CD4-positive, alpha-beta T cell treated with Interleukin-15 for 4 hours (primary cell): Measurements from ENCODE around the gene SRGAP2C.
"Not testable (repeated sequence)": the region's sequence is repeated elsewhere in the genome, so short reads cannot be mapped to it uniquely, and the experiment has no call there.

Experiments used
- DNase-seq: peaks from one replicate; pipeline ENCODE4 v3.0.0-alpha.2; 2020; ENCODE audit warnings: low spot score

SRGAP2C gene

GRCh38 chr1:121184290-121185127 lies at the start of gene SRGAP2C, which contains the start of gene FAM72B:
Gene SRGAP2C, plus strand, starts transcription at chr1:121184975. Its CDS starts 2,472 bp downstream, at chr1:121187447.
Gene FAM72B, minus strand, starts transcription at chr1:121184340. Its CDS starts 851 bp downstream, at chr1:121183489.
- DNase-seq, result peak; percentile 97

GRCh38 chr1:121140393-121140792 lies 44.4 kb upstream of the SRGAP2C start:
- not testable (repeated sequence) for DNase-seq

- not testable (repeated sequence) for DNase-seq
Measured at GRCh38 chr1:121148489-121149190, 36.1 kb upstream of the SRGAP2C start.

- DNase-seq, result not testable (repeated sequence)
Measured at GRCh38 chr1:121151294-121151693, 33.5 kb upstream of the SRGAP2C start.

GRCh38 chr1:121152788-121153187 lies 32.0 kb upstream of the SRGAP2C start:
- not testable (repeated sequence) for DNase-seq

- not testable (repeated sequence) for DNase-seq
Measured at GRCh38 chr1:121154811-121155210, 30.0 kb upstream of the SRGAP2C start.

- DNase-seq, result not testable (repeated sequence)
Measured at GRCh38 chr1:121155671-121156358, 29.0 kb upstream of the SRGAP2C start.

- not testable (repeated sequence) for DNase-seq
Measured at GRCh38 chr1:121156958-121157603, 27.7 kb upstream of the SRGAP2C start.

- not testable (repeated sequence) for DNase-seq
Measured at GRCh38 chr1:121157609-121158008, 27.2 kb upstream of the SRGAP2C start.

- not testable (repeated sequence) for DNase-seq
Measured at GRCh38 chr1:121160118-121160517, 24.7 kb upstream of the SRGAP2C start.

- DNase-seq, result not testable (repeated sequence)
Measured at GRCh38 chr1:121161199-121161901, 23.4 kb upstream of the SRGAP2C start.

GRCh38 chr1:121163850-121164757 lies 20.7 kb upstream of the SRGAP2C start:
- not testable (repeated sequence) for DNase-seq

GRCh38 chr1:121165296-121165695 lies 19.5 kb upstream of the SRGAP2C start:
- DNase-seq, result not testable (repeated sequence)

GRCh38 chr1:121167225-121167738 lies 17.5 kb upstream of the SRGAP2C start:
- DNase-seq, result not testable (repeated sequence)

- not testable (repeated sequence) for DNase-seq
Measured at GRCh38 chr1:121168152-121168668, 16.6 kb upstream of the SRGAP2C start.

GRCh38 chr1:121176649-121177048 lies 8.1 kb upstream of the SRGAP2C start:
- not testable (repeated sequence) for DNase-seq

- not testable (repeated sequence) for DNase-seq
Measured at GRCh38 chr1:121178197-121178596, 6.6 kb upstream of the SRGAP2C start.

GRCh38 chr1:121183867-121184266 lies 908 bp upstream of the SRGAP2C start:
- DNase-seq, result not testable (repeated sequence)

- DNase-seq, result not testable (repeated sequence)
Measured at GRCh38 chr1:121185140-121185708, 449 bp downstream of the SRGAP2C start.
